Body of pancreas (tissue), 4 donors: ENCODE data around the gene KLHL28.

Source experiments
- POLR2A ChIP-seq, 3 donors: fragments of 450-650 bp; IDR thresholded peaks; one replicate each; pipeline ENCODE4 v1.6.1; 2016; ENCODE audit warnings: antibody characterized with exemption in 3 of 3, mild to moderate bottlenecking in 2 of 3
- TF ChIP-seq, protein P1 (sequence below), 7 experiments: fragments of 450-650 bp in 4 of 7; fragments of 200-600 bp in 3 of 7; sonication (generic) in 3 of 7; IDR thresholded peaks; one replicate each; pipeline ENCODE4 v1.5.1; 2016 to 2019; ENCODE audit warnings: antibody characterized with exemption in 7 of 7

DNA sequence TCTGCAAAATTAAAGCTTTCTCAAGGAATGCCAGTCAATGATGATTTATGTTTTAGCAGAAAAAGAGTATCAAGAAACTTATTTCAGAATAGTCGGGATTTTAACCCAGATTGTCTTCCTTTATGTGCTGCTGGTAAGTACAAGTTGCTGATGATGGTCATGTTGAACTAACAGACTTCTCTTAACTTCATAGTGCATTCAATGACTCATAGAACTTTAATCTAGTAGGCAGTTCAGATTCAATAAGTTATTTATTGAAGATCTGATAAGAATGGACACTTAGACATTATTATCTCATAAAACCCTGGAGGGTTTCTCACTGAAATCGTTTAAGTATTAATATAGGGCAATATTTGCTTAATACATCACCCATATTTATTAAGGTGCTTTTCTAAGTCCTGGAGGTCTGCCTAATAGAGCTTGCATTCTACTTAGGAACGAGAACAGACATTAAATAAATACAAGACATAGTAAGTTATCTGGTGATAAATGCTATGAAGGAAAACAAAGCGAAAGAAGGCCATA is 34.1 kb upstream of the KLHL28 start:
- TF ChIP-seq, protein P1, sequence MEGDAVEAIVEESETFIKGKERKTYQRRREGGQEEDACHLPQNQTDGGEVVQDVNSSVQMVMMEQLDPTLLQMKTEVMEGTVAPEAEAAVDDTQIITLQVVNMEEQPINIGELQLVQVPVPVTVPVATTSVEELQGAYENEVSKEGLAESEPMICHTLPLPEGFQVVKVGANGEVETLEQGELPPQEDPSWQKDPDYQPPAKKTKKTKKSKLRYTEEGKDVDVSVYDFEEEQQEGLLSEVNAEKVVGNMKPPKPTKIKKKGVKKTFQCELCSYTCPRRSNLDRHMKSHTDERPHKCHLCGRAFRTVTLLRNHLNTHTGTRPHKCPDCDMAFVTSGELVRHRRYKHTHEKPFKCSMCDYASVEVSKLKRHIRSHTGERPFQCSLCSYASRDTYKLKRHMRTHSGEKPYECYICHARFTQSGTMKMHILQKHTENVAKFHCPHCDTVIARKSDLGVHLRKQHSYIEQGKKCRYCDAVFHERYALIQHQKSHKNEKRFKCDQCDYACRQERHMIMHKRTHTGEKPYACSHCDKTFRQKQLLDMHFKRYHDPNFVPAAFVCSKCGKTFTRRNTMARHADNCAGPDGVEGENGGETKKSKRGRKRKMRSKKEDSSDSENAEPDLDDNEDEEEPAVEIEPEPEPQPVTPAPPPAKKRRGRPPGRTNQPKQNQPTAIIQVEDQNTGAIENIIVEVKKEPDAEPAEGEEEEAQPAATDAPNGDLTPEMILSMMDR (IDR thresholded peaks at IDR 0.05) = no peak
- TF ChIP-seq POLR2A (IDR thresholded peaks at IDR 0.05) = no peak
